SK-N-MC (cell line): ENCODE measurements around the gene C4orf17.
"Not testable (repeated sequence)": the region's sequence is repeated elsewhere in the genome, so short reads cannot be mapped to it uniquely, and the experiment has no call there.

Experiments
- EZH2 ChIP-seq: fragments of 200-600 bp; sonication (generic); IDR thresholded peaks from one replicate; pipeline ENCODE4 v1.6.1; 2017; ENCODE audit warnings: antibody characterized with exemption
- FOXP2 ChIP-seq: optimal IDR thresholded peaks from 2 replicates; pipeline ENCODE3; 2011; ENCODE audit warnings: mild to moderate bottlenecking, moderate library complexity; ENCODE audit not compliant: insufficient read depth; ENCODE audit errors: extremely low read length, control extremely low read depth

GRCh38 chr4:99534699-99535098, 23.9 kb downstream of the C4orf17 start:
- TF ChIP-seq FOXP2, EZH2: not testable (repeated sequence)
